ENCODE data around the gene DOCK2. TPM values are rescaled to one million over a fixed set of nuclear protein-coding genes. Genes with fewer than 3 reads are reported as not detected.
"Not testable (repeated sequence)": the region's sequence is repeated elsewhere in the genome, so short reads cannot be mapped to it uniquely, and the experiment has no call there.

The DOCK2 gene
- total and polyA plus RNA-seq, 3 donors from 2014 or later, result 6.8 to 8.9 (median 7.3) TPM

DNA sequence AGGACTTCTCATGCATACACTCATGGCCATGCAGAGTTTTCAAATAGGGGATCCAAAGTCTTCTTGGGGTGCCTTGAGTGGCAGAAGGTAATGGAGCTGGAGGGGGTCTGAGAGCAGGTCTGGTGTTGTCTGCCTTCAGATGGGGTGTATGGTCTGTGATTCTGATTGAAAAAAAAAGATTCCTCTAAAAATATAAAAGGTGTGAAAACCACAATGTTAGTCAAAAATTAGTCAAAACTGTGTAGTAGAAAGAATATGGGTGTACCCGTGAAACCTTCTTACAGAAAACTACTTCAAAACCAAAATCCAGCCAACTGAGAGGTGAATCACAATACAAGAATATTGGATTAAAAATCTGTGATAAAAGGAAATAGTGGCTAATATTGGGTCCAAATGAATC is 20.1 kb downstream of the DOCK2 start:
- Histone ChIP-seq H3K36me3 (ENCODE audit: low read depth, missing control alignments) (no peaks in the 10 kb centered on the region), H3K27me3 (no peaks in the 10 kb centered on the region), H3K4me3 (no peak overlapping the region), H3K27ac (no peak overlapping the region), H3K9me3 (no peaks in the 10 kb centered on the region), H3K4me1 (peaks cover 4% of the 10 kb centered on the region)
- TF ChIP-seq POLR2A (IDR thresholded peaks at IDR 0.05), result no peak
- TF ChIP-seq, protein P1, sequence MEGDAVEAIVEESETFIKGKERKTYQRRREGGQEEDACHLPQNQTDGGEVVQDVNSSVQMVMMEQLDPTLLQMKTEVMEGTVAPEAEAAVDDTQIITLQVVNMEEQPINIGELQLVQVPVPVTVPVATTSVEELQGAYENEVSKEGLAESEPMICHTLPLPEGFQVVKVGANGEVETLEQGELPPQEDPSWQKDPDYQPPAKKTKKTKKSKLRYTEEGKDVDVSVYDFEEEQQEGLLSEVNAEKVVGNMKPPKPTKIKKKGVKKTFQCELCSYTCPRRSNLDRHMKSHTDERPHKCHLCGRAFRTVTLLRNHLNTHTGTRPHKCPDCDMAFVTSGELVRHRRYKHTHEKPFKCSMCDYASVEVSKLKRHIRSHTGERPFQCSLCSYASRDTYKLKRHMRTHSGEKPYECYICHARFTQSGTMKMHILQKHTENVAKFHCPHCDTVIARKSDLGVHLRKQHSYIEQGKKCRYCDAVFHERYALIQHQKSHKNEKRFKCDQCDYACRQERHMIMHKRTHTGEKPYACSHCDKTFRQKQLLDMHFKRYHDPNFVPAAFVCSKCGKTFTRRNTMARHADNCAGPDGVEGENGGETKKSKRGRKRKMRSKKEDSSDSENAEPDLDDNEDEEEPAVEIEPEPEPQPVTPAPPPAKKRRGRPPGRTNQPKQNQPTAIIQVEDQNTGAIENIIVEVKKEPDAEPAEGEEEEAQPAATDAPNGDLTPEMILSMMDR (IDR thresholded peaks at IDR 0.05), result no peak
- intact Hi-C loops (cut with DNase I; ENCODE audit: low total_unique reads), result no loop called here
- 97 to 98% methylated on average over 1 of the region's 1 CpG for WGBS, 2 donors
- DNase-seq, result no peak

DNA sequence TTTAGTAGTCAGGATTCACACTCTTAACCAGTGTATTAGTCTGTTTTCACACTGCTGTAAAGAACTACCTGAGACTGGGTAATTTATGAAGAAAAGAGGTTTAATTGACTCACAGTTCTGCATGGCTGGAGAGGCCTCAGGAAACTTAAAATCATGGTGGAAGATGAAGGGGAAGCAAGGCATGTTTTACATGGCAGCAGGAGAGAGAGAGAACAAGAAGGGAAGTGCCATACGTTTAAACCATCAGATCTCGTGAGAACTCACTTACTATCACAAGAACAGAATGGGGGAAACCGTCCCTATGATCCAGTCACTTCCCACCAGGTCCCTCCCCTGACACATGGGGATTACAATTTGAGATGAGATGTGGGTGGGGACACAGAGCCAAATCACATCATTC is 25.4 kb downstream of the DOCK2 start:
- H3K27ac ChIP-seq; DNase-seq; H3K4me1 ChIP-seq; H3K9me3 ChIP-seq; H3K4me3 ChIP-seq; H3K27me3 ChIP-seq; intact Hi-C loops (cut with DNase I; ENCODE audit: low total_unique reads); H3K36me3 ChIP-seq (ENCODE audit: low read depth, missing control alignments): not testable (repeated sequence)
- 90 to 95% methylated on average over 3 of the region's 3 CpGs for WGBS, 2 donors

DNA sequence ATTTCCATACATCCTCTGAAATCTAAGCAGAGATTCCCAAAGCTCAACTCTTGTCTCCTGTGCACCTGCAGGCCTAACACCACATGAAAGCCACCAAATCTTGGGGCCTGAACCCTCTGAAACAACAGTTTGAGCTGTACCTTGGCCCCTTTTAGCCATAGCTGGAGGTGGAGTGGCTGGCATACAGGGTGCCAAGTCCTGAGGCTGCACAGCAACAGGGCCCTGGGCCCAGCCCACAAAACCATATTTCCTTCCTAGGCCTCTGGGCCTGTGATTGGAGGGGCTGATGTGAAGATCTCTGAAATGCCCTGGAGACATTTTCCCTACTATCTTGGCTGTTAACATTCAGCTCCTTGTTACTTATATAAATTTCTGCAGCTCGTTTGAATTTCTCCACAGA is 26.5 kb downstream of the DOCK2 start:
- no peak overlapping the region for H3K4me3 ChIP-seq
- TF ChIP-seq POLR2A (IDR thresholded peaks at IDR 0.05), result no peak
- TF ChIP-seq, protein P1 (IDR thresholded peaks at IDR 0.05), result no peak
- H3K27me3 ChIP-seq, result no peaks in the 10 kb centered on the region
- intact Hi-C loops (cut with DNase I; ENCODE audit: low total_unique reads), result no loop called here
- 82 to 85% methylated on average over 1 of the region's 1 CpG for WGBS, 2 donors
- no peaks in the 10 kb centered on the region for H3K9me3 ChIP-seq
- no peaks in the 10 kb centered on the region for H3K4me1 ChIP-seq
- H3K36me3 ChIP-seq (ENCODE audit: low read depth, missing control alignments), result no peaks in the 10 kb centered on the region
- no peak for DNase-seq
- no peak overlapping the region for H3K27ac ChIP-seq

DNA sequence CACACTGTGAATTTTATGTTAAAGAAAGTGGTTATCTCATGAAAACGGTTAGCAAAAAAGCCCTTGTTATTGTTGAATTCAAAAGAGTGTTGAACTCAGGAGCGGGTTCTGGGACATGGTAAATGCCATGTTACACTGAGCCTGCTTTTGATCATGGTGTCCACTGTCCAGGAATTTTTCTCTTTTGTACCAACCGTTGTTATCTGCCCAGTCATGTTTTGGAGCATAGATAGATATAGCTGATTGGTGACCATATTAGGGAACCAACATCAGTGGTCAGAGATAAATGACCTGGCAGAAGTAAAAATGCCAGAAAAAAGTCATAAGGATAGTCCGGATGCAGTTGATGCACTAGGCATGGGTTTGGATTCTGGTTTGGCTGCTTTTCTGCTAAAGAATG is 29.3 kb downstream of the DOCK2 start:
- Histone ChIP-seq H3K4me1 (no peaks in the 10 kb centered on the region), H3K9me3 (no peaks in the 10 kb centered on the region), H3K27ac (no peak overlapping the region), H3K27me3 (no peaks in the 10 kb centered on the region), H3K36me3 (ENCODE audit: low read depth, missing control alignments) (no peaks in the 10 kb centered on the region), H3K4me3 (no peak overlapping the region)
- WGBS, 2 donors, result 76 to 89% methylated on average over 4 of the region's 4 CpGs
- TF ChIP-seq, protein P1 (IDR thresholded peaks at IDR 0.05), result no peak
- TF ChIP-seq POLR2A (IDR thresholded peaks at IDR 0.05), result no peak
- intact Hi-C loops (cut with DNase I; ENCODE audit: low total_unique reads), result no loop called here
- DNase-seq, result no peak

DNA sequence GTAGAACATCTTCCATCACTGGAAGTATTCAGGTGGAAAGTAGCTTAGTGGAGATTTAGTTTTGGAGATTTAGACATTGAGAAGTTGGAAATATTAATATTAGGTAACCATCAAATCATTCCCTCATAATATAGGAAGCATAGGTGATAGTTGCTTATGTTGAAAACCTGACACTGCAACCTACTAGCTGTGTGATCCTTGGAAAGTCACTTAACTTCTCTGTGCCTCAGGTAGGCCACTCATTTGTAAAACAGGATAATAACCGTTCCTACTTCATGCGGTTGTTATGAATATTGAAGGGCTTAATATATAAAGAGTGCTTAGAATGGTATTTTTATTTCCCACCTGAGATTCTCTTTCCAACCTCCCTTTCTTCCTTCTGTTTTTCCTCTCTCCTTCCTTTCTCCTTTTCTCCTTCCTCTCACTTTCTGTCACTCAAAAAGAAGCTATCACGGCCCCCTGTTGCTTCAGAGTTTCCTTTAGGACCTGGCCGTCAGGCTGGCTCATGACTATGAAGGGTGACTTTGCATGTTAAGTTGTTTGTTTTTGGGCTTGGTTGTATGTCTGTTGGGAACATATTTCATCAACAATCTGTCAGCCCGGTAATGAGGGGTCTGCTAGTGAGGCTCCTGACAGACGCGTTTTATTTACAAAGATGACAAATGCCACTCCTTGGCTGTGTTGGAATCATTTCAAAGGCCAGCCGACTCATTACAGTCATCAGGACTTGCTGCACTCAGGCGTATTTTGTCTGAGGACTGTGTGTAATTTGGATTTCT is 31.0 kb downstream of the DOCK2 start:
- intact Hi-C loops (cut with DNase I; ENCODE audit: low total_unique reads), result no loop called here
- Histone ChIP-seq H3K4me1 (no peaks in the 10 kb centered on the region), H3K36me3 (ENCODE audit: low read depth, missing control alignments) (no peaks in the 10 kb centered on the region), H3K27me3 (no peaks in the 10 kb centered on the region), H3K27ac (no peak overlapping the region), H3K4me3 (no peak overlapping the region), H3K9me3 (no peaks in the 10 kb centered on the region)
- TF ChIP-seq, protein P1 (IDR thresholded peaks at IDR 0.05), result no peak
- TF ChIP-seq POLR2A (IDR thresholded peaks at IDR 0.05), result no peak
- 60 to 71% methylated on average over 9 of the region's 9 CpGs for WGBS, 2 donors
- DNase-seq, result no peak
